ENCODE results near the gene GPR89A.
"Not testable (repeated sequence)": the region's sequence is repeated elsewhere in the genome, so short reads cannot be mapped to it uniquely, and the experiment has no call there.

DNA sequence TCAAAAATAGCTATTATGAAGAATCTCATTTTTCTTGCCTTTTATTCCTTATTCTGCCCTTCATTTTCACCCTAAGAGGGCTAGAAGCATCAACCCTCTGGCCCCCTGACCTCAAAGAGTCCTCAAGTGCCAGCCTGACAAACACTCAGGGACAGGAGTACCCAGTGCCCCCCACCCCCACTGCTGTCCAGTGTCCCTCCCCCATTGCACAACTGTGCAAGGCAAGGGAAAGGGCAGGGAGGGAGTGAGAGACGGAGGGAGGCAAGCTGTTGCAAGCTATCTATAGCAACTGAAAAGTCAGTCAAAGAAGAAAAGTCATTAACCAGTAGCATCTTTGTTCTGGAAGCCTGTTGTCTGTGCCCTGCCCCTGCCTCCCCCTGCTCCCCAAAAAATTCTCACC, 78.3 kb downstream of the GPR89A start:
- not testable (repeated sequence) for TF ChIP-seq USF2 (IDR thresholded peaks at IDR 0.05; ENCODE audit: borderline replicate concordance, low read depth, low read length); TAF1 (IDR thresholded peaks at IDR 0.05; ENCODE audit: borderline replicate concordance, low read depth, low read length); POLR2AphosphoS5 (IDR thresholded peaks at IDR 0.05; ENCODE audit: low read depth, low read length); IRF3 (IDR thresholded peaks at IDR 0.05; ENCODE audit: low read depth, low read length); RCOR1 (IDR thresholded peaks at IDR 0.05; ENCODE audit: low read length); YY1 (IDR thresholded peaks at IDR 0.05; ENCODE audit: low read depth); EP300 (IDR thresholded peaks at IDR 0.05; ENCODE audit: borderline replicate concordance in 1 of 2, low read depth in 1 of 2, low read length in 1 of 2); SMC3 (IDR thresholded peaks at IDR 0.05; ENCODE audit: low read depth, low read length); FOSL2 (IDR thresholded peaks at IDR 0.05; ENCODE audit: borderline replicate concordance, low read depth)
- TF ChIP-seq, protein P1, sequence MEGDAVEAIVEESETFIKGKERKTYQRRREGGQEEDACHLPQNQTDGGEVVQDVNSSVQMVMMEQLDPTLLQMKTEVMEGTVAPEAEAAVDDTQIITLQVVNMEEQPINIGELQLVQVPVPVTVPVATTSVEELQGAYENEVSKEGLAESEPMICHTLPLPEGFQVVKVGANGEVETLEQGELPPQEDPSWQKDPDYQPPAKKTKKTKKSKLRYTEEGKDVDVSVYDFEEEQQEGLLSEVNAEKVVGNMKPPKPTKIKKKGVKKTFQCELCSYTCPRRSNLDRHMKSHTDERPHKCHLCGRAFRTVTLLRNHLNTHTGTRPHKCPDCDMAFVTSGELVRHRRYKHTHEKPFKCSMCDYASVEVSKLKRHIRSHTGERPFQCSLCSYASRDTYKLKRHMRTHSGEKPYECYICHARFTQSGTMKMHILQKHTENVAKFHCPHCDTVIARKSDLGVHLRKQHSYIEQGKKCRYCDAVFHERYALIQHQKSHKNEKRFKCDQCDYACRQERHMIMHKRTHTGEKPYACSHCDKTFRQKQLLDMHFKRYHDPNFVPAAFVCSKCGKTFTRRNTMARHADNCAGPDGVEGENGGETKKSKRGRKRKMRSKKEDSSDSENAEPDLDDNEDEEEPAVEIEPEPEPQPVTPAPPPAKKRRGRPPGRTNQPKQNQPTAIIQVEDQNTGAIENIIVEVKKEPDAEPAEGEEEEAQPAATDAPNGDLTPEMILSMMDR (IDR thresholded peaks at IDR 0.05) = not testable (repeated sequence)

All from SK-N-SH (cell line).